Testis (tissue), 2 donors: Measurements from ENCODE around the gene PI4KA.

Experiments used
- POLR2A ChIP-seq: fragments of 450-650 bp; IDR thresholded peaks from one replicate; pipeline ENCODE4 v1.6.1; 2017; ENCODE audit warnings: antibody characterized with exemption, mild to moderate bottlenecking, moderate library complexity
- TF ChIP-seq, protein P1 (sequence below), 3 experiments: fragments of 450-650 bp in 2 of 3; fragments of 200-600 bp in 1 of 3; sonication (generic) in 1 of 3; IDR thresholded peaks; one replicate each; pipeline ENCODE4 v1.5.1; 2016 to 2019; ENCODE audit warnings: antibody characterized with exemption in 3 of 3, mild to moderate bottlenecking in 2 of 3, moderate library complexity in 1 of 3

DNA sequence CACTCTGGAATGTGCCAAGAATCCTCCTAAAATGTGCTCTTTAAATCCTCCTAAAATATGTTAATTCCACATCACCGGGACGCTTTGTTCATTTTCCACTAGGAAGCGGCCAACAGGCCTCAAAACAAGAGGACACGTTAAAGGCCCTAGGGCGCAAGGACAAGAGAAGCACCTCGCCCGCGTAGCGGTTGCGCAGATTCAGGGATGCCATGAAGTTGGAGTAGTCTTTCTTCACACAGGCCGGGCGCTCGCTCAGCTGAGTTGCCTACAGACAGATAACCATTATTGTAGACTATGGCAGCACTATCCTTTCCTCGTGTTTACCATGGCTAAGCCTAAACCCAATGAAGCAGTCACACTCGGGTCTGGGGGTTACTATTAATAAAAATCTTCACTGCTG is 114.2 kb downstream of the PI4KA start:
- TF ChIP-seq POLR2A: no peak
- TF ChIP-seq, protein P1, sequence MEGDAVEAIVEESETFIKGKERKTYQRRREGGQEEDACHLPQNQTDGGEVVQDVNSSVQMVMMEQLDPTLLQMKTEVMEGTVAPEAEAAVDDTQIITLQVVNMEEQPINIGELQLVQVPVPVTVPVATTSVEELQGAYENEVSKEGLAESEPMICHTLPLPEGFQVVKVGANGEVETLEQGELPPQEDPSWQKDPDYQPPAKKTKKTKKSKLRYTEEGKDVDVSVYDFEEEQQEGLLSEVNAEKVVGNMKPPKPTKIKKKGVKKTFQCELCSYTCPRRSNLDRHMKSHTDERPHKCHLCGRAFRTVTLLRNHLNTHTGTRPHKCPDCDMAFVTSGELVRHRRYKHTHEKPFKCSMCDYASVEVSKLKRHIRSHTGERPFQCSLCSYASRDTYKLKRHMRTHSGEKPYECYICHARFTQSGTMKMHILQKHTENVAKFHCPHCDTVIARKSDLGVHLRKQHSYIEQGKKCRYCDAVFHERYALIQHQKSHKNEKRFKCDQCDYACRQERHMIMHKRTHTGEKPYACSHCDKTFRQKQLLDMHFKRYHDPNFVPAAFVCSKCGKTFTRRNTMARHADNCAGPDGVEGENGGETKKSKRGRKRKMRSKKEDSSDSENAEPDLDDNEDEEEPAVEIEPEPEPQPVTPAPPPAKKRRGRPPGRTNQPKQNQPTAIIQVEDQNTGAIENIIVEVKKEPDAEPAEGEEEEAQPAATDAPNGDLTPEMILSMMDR (IDR thresholded peaks at IDR 0.05): no peak
